IPS-11a (cell line): Measurements from ENCODE around the gene PHETA2.
"Not testable (repeated sequence)": the region's sequence is repeated elsewhere in the genome, so short reads cannot be mapped to it uniquely, and the experiment has no call there.

Source experiments
- H3K4me3 ChIP-seq: one replicate; pipeline ENCODE4 v1.5.1; 2013; ENCODE audit warnings: low read depth, low read length, control low read depth

Gene PHETA2

GRCh38 chr22:42069801-42070516 lies 4.1 kb upstream of the PHETA2 start:
- H3K4me3 ChIP-seq, result peak overlapping the region; percentile 43

GRCh38 chr22:42070517-42071422 lies 3.3 kb upstream of the PHETA2 start, which contains the start of gene NAGA:
TSS of gene NAGA (minus strand) at chr22:42070812. CDS start at chr22:42070297, 515 bp downstream.
- peak within 1 kb of the TSS; percentile 43 for H3K4me3 ChIP-seq

GRCh38 chr22:42071508-42071907 lies 2.5 kb upstream of the PHETA2 start:
- not testable (repeated sequence) for H3K4me3 ChIP-seq

GRCh38 chr22:42072606-42073330 lies 1.3 kb upstream of the PHETA2 start:
- H3K4me3 ChIP-seq, result no peak overlapping the region

- H3K4me3 ChIP-seq, result no peak overlapping the region
These were observed 417 bp upstream of the PHETA2 start for GRCh38 chr22:42073621-42074041.

- H3K4me3 ChIP-seq, result no peak overlapping the region
These were observed 1.0 kb downstream of the PHETA2 start for GRCh38 chr22:42074846-42075676.

- no peak overlapping the region for H3K4me3 ChIP-seq
These were observed 2.9 kb downstream of the PHETA2 start for GRCh38 chr22:42076764-42077485.

- H3K4me3 ChIP-seq, result no peak overlapping the region
These were observed 3.6 kb downstream of the PHETA2 start for GRCh38 chr22:42077486-42078125.

GRCh38 chr22:42078469-42079318 lies 4.6 kb downstream of the PHETA2 start:
- peak overlapping the region; percentile 88 for H3K4me3 ChIP-seq

- H3K4me3 ChIP-seq, result peak within 1 kb of the TSS; percentile 88
These were observed 5.5 kb downstream of the PHETA2 start, which contains the start of gene SMDT1 for GRCh38 chr22:42079319-42080251. TSS of gene SMDT1 (plus strand) at chr22:42079700. CDS start at chr22:42079769, 69 bp downstream.

GRCh38 chr22:42080287-42080686 lies 6.2 kb downstream of the PHETA2 start:
- H3K4me3 ChIP-seq, result peak overlapping the region; percentile 88

- no peak overlapping the region for H3K4me3 ChIP-seq
These were observed 9.1 kb downstream of the PHETA2 start for GRCh38 chr22:42083119-42083518.

- H3K4me3 ChIP-seq, result no peak overlapping the region
These were observed 10.8 kb downstream of the PHETA2 start for GRCh38 chr22:42084874-42085273.

- no peak overlapping the region for H3K4me3 ChIP-seq
These were observed 12.0 kb downstream of the PHETA2 start for GRCh38 chr22:42086051-42086450.

- peak within 1 kb of the TSS; percentile 96 for H3K4me3 ChIP-seq
These were observed 16.8 kb downstream of the PHETA2 start, which contains the start of gene NDUFA6 for GRCh38 chr22:42090596-42091454. TSS of gene NDUFA6 (minus strand) at chr22:42090772. CDS start at chr22:42090744, 28 bp downstream.

GRCh38 chr22:42091455-42091782 lies 17.4 kb downstream of the PHETA2 start:
- H3K4me3 ChIP-seq, result peak overlapping the region; percentile 96
